GM12864 (cell line): Measurements from ENCODE around the gene ZEB2.

Experiments
- DNase-seq: peaks from one replicate; pipeline ENCODE4 v3.0.0-alpha.2; 2011; ENCODE audit warnings: low read depth
- H3K4me3 ChIP-seq: 2 replicates; pipeline ENCODE4 v1.5.1; 2011; ENCODE audit warnings: mild to moderate bottlenecking, low read depth, low read length, control low read depth
- TF ChIP-seq, protein P1 (sequence below): IDR thresholded peaks from 2 replicates; pipeline ENCODE4 v1.5.1; 2011; ENCODE audit warnings: low read depth, mild to moderate bottlenecking, moderate library complexity, low read length, control low read depth, inconsistent platforms; ENCODE audit errors: missing control alignments

ZEB2 gene

DNA sequence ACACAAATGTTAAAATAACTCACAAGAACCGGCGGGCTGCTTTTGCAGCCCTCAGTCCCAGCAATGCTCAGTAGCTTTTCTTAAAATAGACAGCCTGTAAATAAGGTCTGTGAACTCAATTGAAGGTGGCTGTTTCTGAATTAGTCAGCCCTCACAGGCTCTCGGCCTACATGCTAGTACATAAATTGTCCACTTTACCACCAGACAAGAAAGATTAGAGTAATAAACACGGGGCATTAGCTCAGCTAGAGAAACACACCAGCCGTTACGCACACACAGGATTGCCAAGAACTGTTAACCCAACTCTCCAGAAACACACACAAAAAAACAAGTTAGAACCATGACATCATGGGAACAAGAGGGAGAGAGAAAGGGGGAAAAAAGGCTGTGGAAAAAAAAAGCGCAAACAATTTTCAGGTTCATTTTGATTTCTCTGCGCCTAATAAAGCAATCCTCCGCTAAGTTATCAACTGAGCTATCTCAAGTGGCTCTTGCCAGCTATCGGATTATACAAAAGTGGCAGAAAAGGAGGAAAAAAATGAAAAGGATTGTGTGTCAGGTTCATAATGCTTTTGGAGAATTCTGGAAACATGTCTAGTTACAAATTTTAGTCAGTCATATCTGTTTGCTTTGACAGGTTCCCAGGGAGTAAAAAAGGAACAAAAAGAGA is 89.1 kb downstream of the ZEB2 start:
- peak; percentile 29 for DNase-seq
- H3K4me3 ChIP-seq, result no peak overlapping the region

DNA sequence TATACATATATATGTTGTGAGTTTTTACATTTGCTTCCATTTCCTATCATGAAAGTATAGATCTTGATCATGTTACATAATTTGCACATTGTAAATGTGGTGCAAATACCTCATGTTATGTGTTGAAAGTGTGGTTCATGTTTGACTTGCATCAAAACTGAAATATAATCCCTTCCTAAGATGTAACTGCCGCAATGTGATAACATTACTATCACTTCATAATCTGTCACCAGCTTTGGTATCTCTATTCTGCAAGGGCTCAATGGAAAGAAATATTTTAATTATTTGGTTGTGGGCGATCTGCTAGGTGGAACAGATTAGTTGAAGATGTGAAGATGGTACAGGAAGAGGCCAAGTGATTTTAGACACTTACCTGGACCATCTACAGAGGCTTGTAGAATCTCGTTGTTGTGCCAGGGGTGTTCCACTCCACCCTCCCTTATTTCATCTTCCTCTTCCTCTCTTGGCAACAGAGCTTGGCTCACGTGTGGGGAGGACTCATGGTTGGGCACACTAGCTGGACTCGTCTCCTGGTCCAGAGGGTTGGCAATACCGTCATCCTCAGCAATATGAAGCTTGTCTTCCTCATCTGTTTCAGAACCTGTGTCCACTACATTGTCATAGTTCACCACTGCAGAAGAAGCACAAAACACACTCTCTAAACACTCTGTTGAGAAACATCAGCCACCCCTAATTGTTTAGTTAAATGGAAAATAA is 90.4 kb downstream of the ZEB2 start:
- TF ChIP-seq, protein P1, sequence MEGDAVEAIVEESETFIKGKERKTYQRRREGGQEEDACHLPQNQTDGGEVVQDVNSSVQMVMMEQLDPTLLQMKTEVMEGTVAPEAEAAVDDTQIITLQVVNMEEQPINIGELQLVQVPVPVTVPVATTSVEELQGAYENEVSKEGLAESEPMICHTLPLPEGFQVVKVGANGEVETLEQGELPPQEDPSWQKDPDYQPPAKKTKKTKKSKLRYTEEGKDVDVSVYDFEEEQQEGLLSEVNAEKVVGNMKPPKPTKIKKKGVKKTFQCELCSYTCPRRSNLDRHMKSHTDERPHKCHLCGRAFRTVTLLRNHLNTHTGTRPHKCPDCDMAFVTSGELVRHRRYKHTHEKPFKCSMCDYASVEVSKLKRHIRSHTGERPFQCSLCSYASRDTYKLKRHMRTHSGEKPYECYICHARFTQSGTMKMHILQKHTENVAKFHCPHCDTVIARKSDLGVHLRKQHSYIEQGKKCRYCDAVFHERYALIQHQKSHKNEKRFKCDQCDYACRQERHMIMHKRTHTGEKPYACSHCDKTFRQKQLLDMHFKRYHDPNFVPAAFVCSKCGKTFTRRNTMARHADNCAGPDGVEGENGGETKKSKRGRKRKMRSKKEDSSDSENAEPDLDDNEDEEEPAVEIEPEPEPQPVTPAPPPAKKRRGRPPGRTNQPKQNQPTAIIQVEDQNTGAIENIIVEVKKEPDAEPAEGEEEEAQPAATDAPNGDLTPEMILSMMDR, result no peak
- no peak overlapping the region for H3K4me3 ChIP-seq
- DNase-seq, result no peak

More for the DNA sequence above, 89.1 kb downstream of the ZEB2 start:
- TF ChIP-seq, protein P1, result no peak

DNA sequence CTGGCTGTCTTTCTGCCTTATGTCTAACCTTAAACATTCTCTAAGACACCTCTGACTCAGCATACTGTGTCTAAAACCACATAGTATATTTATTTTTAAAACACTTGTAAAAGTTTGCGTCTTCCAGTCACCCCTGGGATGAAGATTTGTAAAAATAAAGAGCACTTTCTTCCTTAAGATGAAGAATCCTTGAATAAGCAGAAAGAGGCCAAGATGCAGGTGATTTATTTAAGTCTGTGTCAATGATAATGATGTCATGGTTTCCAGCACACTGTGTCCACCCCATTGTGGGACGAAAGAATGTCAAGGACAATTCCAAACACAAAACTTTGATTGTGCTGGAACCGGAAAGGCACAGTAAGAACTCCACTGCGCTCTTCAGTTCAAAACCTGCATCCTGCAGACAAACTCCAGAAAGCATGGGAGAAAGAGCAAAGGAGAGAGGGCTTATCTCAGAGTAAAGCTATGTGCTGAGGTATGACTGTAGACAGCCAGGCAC is 92.9 kb downstream of the ZEB2 start:
- H3K4me3 ChIP-seq, result no peak overlapping the region
- no peak for DNase-seq
- TF ChIP-seq, protein P1, result no peak

DNA sequence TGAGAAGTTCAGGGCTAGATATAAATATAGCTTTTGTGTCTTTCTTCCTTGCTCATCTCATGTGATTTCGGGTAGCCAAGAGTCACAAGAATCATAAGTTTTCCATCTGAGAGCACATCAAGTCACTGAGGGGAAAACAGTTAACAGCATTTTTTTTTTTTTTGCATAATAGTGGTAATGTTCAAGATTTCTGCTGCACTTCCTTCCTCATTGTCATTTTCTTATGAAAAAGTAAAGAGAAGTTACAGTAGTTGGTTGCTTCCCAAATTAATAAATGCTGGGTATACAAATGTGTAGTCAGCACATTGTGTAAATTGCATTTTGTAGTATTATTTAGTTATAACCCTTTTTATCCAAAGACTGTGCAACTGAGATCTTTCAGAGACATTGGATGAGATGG is 93.6 kb downstream of the ZEB2 start:
- no peak overlapping the region for H3K4me3 ChIP-seq
- TF ChIP-seq, protein P1, result no peak
- DNase-seq, result no peak

DNA sequence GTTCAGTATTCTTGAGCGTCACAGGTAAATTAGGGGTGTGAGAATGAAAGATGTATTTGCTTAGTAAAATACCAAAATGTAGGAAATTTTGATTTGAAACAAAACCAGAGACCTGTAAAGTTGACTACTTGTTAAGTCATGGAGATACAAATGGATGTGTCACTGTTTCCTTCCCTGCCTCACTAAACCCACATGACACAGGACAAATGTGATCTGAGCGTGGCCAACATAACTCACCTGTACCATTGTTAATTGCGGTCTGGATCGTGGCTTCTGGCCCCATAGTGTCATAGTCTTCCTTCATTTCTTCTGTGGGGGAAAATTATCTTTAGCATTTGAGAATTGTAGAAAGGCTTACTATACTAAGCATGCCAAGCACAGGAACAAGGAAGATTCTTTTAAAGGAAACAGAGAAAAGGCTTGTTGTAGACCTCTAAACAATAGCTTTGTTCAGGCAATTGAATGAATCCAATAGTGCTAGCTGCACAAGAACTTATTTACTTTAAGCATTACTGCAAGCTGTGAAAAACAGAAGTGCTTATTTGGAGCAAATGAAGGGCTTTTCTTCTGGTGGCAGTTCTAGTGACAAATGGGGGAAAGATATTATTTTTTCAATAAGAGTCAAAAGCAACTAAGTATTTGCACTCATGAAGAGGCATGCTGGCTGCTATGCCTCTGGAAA is 95.2 kb downstream of the ZEB2 start:
- DNase-seq, result no peak
- H3K4me3 ChIP-seq, result no peak overlapping the region
- TF ChIP-seq, protein P1, result no peak

DNA sequence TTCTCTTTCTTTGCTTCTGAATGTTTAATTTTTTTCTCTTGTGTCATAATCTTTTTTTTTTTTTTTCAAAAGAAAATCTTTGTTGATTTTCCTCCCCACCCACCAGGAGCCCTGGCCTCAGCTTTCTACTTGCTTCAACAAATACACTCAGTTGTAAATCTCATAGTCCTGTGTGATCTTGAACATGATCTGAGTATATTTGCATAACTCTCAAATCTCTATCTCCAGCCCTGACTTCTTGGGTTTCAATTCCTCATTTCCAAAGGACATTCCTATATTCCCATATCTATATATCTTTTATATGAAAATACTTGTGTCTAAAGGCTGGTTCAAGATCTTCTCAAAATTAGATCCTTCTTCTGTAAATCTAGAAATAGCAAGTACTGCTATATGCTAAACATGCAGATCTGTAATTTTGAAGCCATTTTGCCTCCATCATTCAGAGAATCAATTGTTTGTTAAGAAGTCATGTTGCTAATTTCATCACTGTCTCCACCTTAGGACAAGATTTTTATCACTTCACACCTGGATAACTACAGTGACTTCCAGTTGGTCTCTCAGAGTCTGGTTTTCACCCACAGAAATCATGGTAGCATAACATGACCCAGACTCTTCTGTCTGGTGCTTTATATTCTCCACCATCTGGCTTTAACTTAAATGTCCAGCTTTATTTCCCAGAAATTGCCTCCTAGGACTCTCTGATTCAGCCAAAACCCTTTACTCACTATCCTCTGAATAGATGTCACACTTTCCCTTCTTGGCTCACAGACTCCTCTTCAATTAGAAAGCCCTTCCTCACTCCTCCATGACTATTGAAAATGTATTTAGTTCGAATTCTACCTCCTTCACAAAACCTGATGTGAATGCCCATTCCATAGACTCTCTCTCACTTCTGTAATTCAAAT is 98.1 kb downstream of the ZEB2 start:
- DNase-seq, result no peak
- H3K4me3 ChIP-seq, result no peak overlapping the region
- TF ChIP-seq, protein P1, result no peak
